IMR-90 (cell line): ENCODE data around the gene SPTB. TPM values are rescaled to one million over a fixed set of nuclear protein-coding genes. Genes with fewer than 3 reads are reported as not detected.

Experiments
- ATAC-seq: fragments of 200-7000 bp; cut with Tn5 transposase; 2 replicates; pipeline ENCODE4 v1.9.1; 2020; ENCODE audit warnings: low read depth, mild to moderate bottlenecking, moderate library complexity
- BruUV-seq: library from RNA; stranded (reverse); fragments of 400-500 nt; replicated peaks from 2 replicates; lab custom pipeline; 2021; lab: Mats Ljungman, UMichigan
- CTCF ChIA-PET: fragments of 300-600 bp; formaldehyde crosslinking; extraction: SDS; loops from one replicate; lab custom pipeline; 2021; ENCODE audit warnings: antibody characterized with exemption; lab: Yijun Ruan, JAX
- POLR2A ChIA-PET: fragments of 300-600 bp; sonication (Branson Sonifier 250); formaldehyde crosslinking; loops from one replicate; lab custom pipeline; 2022; ENCODE audit warnings: antibody characterized with exemption; ENCODE audit not compliant: unreplicated experiment; lab: Charles Lee
- DNase-seq: peaks from one replicate; pipeline ENCODE4 v3.0.0; 2013
- H2AFZ ChIP-seq: replicated peaks from 2 replicates; pipeline ENCODE3; 2013; ENCODE audit warnings: low read length, mild to moderate bottlenecking; ENCODE audit not compliant: poor library complexity
- H2AK5ac ChIP-seq: 2 replicates; pipeline ENCODE4 v1.6.1; 2013; ENCODE audit warnings: low read depth, low read length, inconsistent platforms
- H2AK9ac ChIP-seq: replicated peaks from 2 replicates; pipeline ENCODE3; 2013; ENCODE audit warnings: mild to moderate bottlenecking, low read depth, low read length, moderate library complexity; ENCODE audit not compliant: poor library complexity
- H2BK120ac ChIP-seq: 2 replicates; pipeline ENCODE4 v1.6.1; 2013; ENCODE audit warnings: low read depth, low read length, inconsistent platforms
- H2BK15ac ChIP-seq: 3 replicates; pipeline ENCODE4 v1.6.1; 2013; ENCODE audit warnings: low read depth, low read length, inconsistent platforms
- H2BK20ac ChIP-seq: 2 replicates; pipeline ENCODE4 v1.6.1; 2013; ENCODE audit warnings: low read depth, mild to moderate bottlenecking, inconsistent platforms, low read length, moderate library complexity
- H2BK5ac ChIP-seq: 2 replicates; pipeline ENCODE4 v1.6.1; 2013; ENCODE audit warnings: mild to moderate bottlenecking, low read depth, low read length, inconsistent platforms; ENCODE audit not compliant: poor library complexity, severe bottlenecking
- H3K14ac ChIP-seq: replicated peaks from 2 replicates; pipeline ENCODE4 v1.6.1; 2013; ENCODE audit warnings: low read depth, low read length, inconsistent platforms
- H3K18ac ChIP-seq: 2 replicates; pipeline ENCODE4 v1.6.1; 2013; ENCODE audit warnings: low read depth, low read length, control low read depth
- H3K23ac ChIP-seq: 2 replicates; pipeline ENCODE4 v1.6.1; 2013; ENCODE audit warnings: low read depth, low read length, inconsistent platforms
- H3K27ac ChIP-seq: 2 replicates; pipeline ENCODE4 v1.5.1; 2013; ENCODE audit warnings: mild to moderate bottlenecking, control low read depth, low read length; ENCODE audit not compliant: insufficient read depth
- H3K27me3 ChIP-seq: 2 replicates; pipeline ENCODE4 v1.6.1; 2013; ENCODE audit warnings: low read length; ENCODE audit not compliant: control insufficient read depth, insufficient read depth
- H3K36me3 ChIP-seq: 2 replicates; pipeline ENCODE4 v1.6.1; 2013; ENCODE audit warnings: low read length, mixed read lengths; ENCODE audit not compliant: control insufficient read depth, insufficient read depth
- H3K4ac ChIP-seq: 2 replicates; pipeline ENCODE4 v1.6.1; 2013; ENCODE audit warnings: low read depth, low read length, inconsistent platforms
- H3K4me1 ChIP-seq: 2 replicates; pipeline ENCODE4 v1.6.1; 2013; ENCODE audit warnings: low read length, mixed read lengths; ENCODE audit not compliant: control insufficient read depth, insufficient read depth
- H3K4me2 ChIP-seq: 2 replicates; pipeline ENCODE4 v1.6.1; 2013; ENCODE audit warnings: low read depth, mild to moderate bottlenecking, control low read depth, low read length, moderate library complexity
- H3K4me3 ChIP-seq: 2 replicates; pipeline ENCODE4 v1.5.1; 2013; ENCODE audit warnings: low read depth, mild to moderate bottlenecking, control low read depth, low read length, moderate library complexity; ENCODE audit not compliant: insufficient read depth
- H3K56ac ChIP-seq: 2 replicates; pipeline ENCODE4 v1.6.1; 2013; ENCODE audit warnings: low read length, inconsistent platforms; ENCODE audit not compliant: insufficient read depth; ENCODE audit errors: extremely low read depth
- H3K79me1 ChIP-seq, 2 experiments: 2 replicates each; pipeline ENCODE4 v1.6.1; 2013; ENCODE audit warnings: low read length in 2 of 2, inconsistent platforms in 1 of 2, low read depth in 1 of 2
- H3K9ac ChIP-seq: 2 replicates; pipeline ENCODE4 v1.6.1; 2013; ENCODE audit warnings: low read depth, low read length, control low read depth
- H3K9me1 ChIP-seq: 2 replicates; pipeline ENCODE4 v1.6.1; 2013; ENCODE audit warnings: low read length, inconsistent platforms; ENCODE audit not compliant: insufficient read depth
- H3K9me3 ChIP-seq: 2 replicates; pipeline ENCODE4 v1.6.1; 2013; ENCODE audit warnings: low read length; ENCODE audit not compliant: control insufficient read depth, insufficient read depth
- H4K20me1 ChIP-seq: 2 replicates; pipeline ENCODE4 v1.6.1; 2013; ENCODE audit warnings: low read length, inconsistent platforms; ENCODE audit not compliant: insufficient read depth
- H4K5ac ChIP-seq: 2 replicates; pipeline ENCODE4 v1.6.1; 2013; ENCODE audit warnings: mild to moderate bottlenecking, low read depth, low read length, control low read depth
- H4K8ac ChIP-seq, 2 experiments: 2 replicates each; pipeline ENCODE4 v1.6.1; 2013; ENCODE audit warnings: low read depth in 2 of 2, low read length in 2 of 2, control low read depth in 1 of 2, inconsistent platforms in 1 of 2
- H4K91ac ChIP-seq: 2 replicates; pipeline ENCODE4 v1.6.1; 2013; ENCODE audit warnings: low read depth, low read length, inconsistent platforms; ENCODE audit not compliant: insufficient read depth
- BHLHE40 ChIP-seq: fragments of 150-350 bp; IDR thresholded peaks from 2 replicates; pipeline ENCODE4 v1.6.1; 2016; ENCODE audit warnings: mild to moderate bottlenecking, low read depth, low read length
- CEBPB ChIP-seq: IDR thresholded peaks from 2 replicates; pipeline ENCODE4 v1.6.1; 2012; ENCODE audit warnings: low read depth, low read length, improper control_type of control experiment
- CHD1 ChIP-seq: IDR thresholded peaks from 2 replicates; pipeline ENCODE4 v1.6.1; 2012; ENCODE audit warnings: low read depth, low read length, improper control_type of control experiment
- ELK1 ChIP-seq: fragments of 150-350 bp; IDR thresholded peaks from 2 replicates; pipeline ENCODE4 v1.6.1; 2016; ENCODE audit warnings: low read depth, mild to moderate bottlenecking, low read length, moderate library complexity, borderline replicate concordance
- MAFK ChIP-seq: IDR thresholded peaks from 2 replicates; pipeline ENCODE4 v1.6.1; 2012; ENCODE audit warnings: low read depth, low read length, improper control_type of control experiment
- MAZ ChIP-seq: IDR thresholded peaks from 2 replicates; pipeline ENCODE4 v1.6.1; 2012; ENCODE audit warnings: low read depth, mild to moderate bottlenecking, low read length, improper control_type of control experiment, moderate library complexity, borderline replicate concordance
- MXI1 ChIP-seq: IDR thresholded peaks from 2 replicates; pipeline ENCODE4 v1.6.1; 2012; ENCODE audit warnings: low read depth, mild to moderate bottlenecking, low read length, moderate library complexity, borderline replicate concordance
- NFE2L2 ChIP-seq: fragments of 150-350 bp; IDR thresholded peaks from 2 replicates; pipeline ENCODE4 v1.6.1; 2016; ENCODE audit warnings: low read depth, mild to moderate bottlenecking, low read length
- POLR2A ChIP-seq: IDR thresholded peaks from 2 replicates; pipeline ENCODE4 v1.6.1; 2012; ENCODE audit warnings: mild to moderate bottlenecking, low read depth, low read length
- RAD21 ChIP-seq: IDR thresholded peaks from 2 replicates; pipeline ENCODE4 v1.6.1; 2012; ENCODE audit warnings: low read length, improper control_type of control experiment
- RCOR1 ChIP-seq: IDR thresholded peaks from 2 replicates; pipeline ENCODE4 v1.6.1; 2012; ENCODE audit warnings: mild to moderate bottlenecking, low read length, improper control_type of control experiment; ENCODE audit not compliant: insufficient replicate concordance
- RFX5 ChIP-seq: IDR thresholded peaks from 2 replicates; pipeline ENCODE4 v1.8.0; 2012; ENCODE audit warnings: low read depth, mild to moderate bottlenecking, low read length, moderate library complexity
- USF2 ChIP-seq: fragments of 150-350 bp; IDR thresholded peaks from 2 replicates; pipeline ENCODE4 v1.6.1; 2017; ENCODE audit warnings: mild to moderate bottlenecking, antibody characterized with exemption, low read length, low read depth
- WGBS, 2 experiments: methylation state at CpG; one replicate each; pipeline versions ENCODE4 v1.1.5 to v1.1.7; 2013; ENCODE audit warnings: missing lambda C conversion rate in 2 of 2; ENCODE audit not compliant: insufficient read length in 1 of 2; ENCODE audit errors: extremely low coverage in 2 of 2; 5-methylcytosine and 5-hydroxymethylcytosine counted together
- dilution Hi-C: fragments of 300-500 bp; cut with HindIII; formaldehyde crosslinking; loops from one replicate; pipeline ENCODE4 v1.14.3; 2018; ENCODE audit warnings: low sequenced_read_pairs; ENCODE audit not compliant: unreplicated experiment
- in situ Hi-C: fragments of 300-500 bp; cut with MboI; formaldehyde crosslinking; loops from 3 replicates; pipeline ENCODE4 v1.14.3; 2019; ENCODE audit warnings: low sequenced_read_pairs, inconsistent platforms, mixed read lengths
- intact Hi-C: fragments of 100-400 bp; cut with micrococcal nuclease; formaldehyde crosslinking; loops from 2 replicates; pipeline ENCODE4 v1.10.0; 2022
- polyA plus RNA-seq, 3 experiments: library from polyadenylated mRNA; depleted of rRNA; stranded (reverse); fragments of >200 nt; gene quantifications; 2 replicates each; pipeline ENCODE4 v1.2.3, GENCODE V29; 2012; ENCODE audit warnings: low replicate concordance in 1 of 3
- total RNA-seq: library from RNA; depleted of rRNA; stranded (reverse); fragments of >200 nt; gene quantifications from 2 replicates; pipeline ENCODE4 v1.2.3, GENCODE V29; 2012
- TF ChIP-seq, protein P1 (sequence below): conservative IDR thresholded peaks from 2 replicates; pipeline ENCODE4 v1.5.1; 2012; ENCODE audit warnings: mild to moderate bottlenecking, low read depth, low read length, improper control_type of control experiment

SPTB gene
- total and polyA plus RNA-seq, 2 of the 4 experiments (the other 2 are of a cell fraction) = under 0.01 to 0.07 TPM

DNA sequence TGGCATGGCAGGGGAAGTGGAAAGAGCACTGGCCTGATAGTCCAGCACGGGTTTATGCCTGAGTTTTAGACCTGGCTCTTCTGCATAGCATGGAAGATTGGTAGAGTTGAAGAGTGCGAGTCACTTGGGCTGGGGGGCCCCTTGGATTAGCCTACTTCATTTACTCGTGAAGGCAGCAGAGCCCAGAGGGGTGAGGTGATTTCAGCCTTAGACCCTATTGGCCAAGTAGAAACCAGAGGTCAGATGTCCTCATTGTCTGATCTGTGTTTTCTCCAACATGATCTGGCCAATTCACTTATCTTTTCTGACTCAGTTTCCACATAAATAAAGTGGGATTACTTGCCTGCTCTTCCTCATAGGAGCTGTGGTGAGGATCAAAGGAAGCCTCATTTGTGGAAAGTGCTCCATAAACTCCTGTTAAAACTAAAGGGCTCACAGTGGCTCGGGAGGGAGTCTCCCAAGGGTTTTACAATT, 173.6 kb downstream of the SPTB start:
- Histone ChIP-seq H3K27me3 (peaks cover 25% of the 10 kb centered on the region), H3K23ac (0 out of 2 replicates have a peak overlapping the region, but pooled peaks have one; percentile 31), H3K9me3 (no peaks in the 10 kb centered on the region), H3K27ac (no peak overlapping the region), H3K79me1 (peaks cover 8 to 45% of the 10 kb centered on the region in 2 experiments; a peak in 3 of 4 replicates), H2BK120ac (no peak overlapping the region; the same call in 1 of the 2 replicates), H4K8ac (no peak overlapping the region), H3K4me3 (no peak overlapping the region), H4K5ac (no peak overlapping the region), H3K9ac (no peak overlapping the region), H3K18ac (no peak overlapping the region), H3K14ac (no peak overlapping the region), H3K56ac (no peak overlapping the region), H3K4me2 (no peak overlapping the region; the same call in 1 of the 2 replicates), H3K4me1 (peaks cover 13% of the 10 kb centered on the region; the same call in 1 of the 2 replicates), H2AK9ac (no peak overlapping the region), H3K4ac (no peak overlapping the region), H2BK20ac (no peak overlapping the region), H3K36me3 (no peaks in the 10 kb centered on the region), H2AFZ (no peak overlapping the region), H4K20me1 (peaks cover 26% of the 10 kb centered on the region), H4K91ac (no peak overlapping the region), H3K9me1 (peaks cover 11% of the 10 kb centered on the region), H2AK5ac (no peak overlapping the region), H2BK15ac (no peak overlapping the region), H2BK5ac (no peak overlapping the region)
- CTCF ChIA-PET = no interaction called here
- in situ Hi-C loops (no loop called here), intact Hi-C loops (loop anchor here (2.0 kb wide), 1 partner anchor 53 kb away; no protein-coding TSS in a partner anchor), dilution Hi-C loops (no loop called here)
- no peak for ATAC-seq
- DNase-seq = no peak
- BruUV-seq = no TSS peak
- 37% methylated on average over 2 of the region's 4 CpGs; no CpG with 5 or more reads in 1 of the 2 experiments for WGBS, 2 experiments
- TF ChIP-seq MAZ (no peak), ELK1 (no peak), BHLHE40 (no peak), USF2 (no peak), CHD1 (no peak), MAFK (no peak), MXI1 (no peak), POLR2A (no peak), RCOR1 (no peak), NFE2L2 (no peak), CEBPB (no peak), RAD21 (no peak), RFX5 (no peak)
- TF ChIP-seq, protein P1, sequence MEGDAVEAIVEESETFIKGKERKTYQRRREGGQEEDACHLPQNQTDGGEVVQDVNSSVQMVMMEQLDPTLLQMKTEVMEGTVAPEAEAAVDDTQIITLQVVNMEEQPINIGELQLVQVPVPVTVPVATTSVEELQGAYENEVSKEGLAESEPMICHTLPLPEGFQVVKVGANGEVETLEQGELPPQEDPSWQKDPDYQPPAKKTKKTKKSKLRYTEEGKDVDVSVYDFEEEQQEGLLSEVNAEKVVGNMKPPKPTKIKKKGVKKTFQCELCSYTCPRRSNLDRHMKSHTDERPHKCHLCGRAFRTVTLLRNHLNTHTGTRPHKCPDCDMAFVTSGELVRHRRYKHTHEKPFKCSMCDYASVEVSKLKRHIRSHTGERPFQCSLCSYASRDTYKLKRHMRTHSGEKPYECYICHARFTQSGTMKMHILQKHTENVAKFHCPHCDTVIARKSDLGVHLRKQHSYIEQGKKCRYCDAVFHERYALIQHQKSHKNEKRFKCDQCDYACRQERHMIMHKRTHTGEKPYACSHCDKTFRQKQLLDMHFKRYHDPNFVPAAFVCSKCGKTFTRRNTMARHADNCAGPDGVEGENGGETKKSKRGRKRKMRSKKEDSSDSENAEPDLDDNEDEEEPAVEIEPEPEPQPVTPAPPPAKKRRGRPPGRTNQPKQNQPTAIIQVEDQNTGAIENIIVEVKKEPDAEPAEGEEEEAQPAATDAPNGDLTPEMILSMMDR = no peak
- POLR2A ChIA-PET = no interaction called here
